ENCODE measurements around the gene RAPGEF5. TPM values are rescaled to one million over a fixed set of nuclear protein-coding genes. Genes with fewer than 3 reads are reported as not detected.

The RAPGEF5 gene
- total and polyA plus RNA-seq, 10 of the 15 experiments (the other 5 are each of a cell fraction or from before 2014, with no cell fraction given) = 0.38 to 4.0 (median 1.6) TPM; not detected in 1

- no peak overlapping the region for H3K4me3 ChIP-seq
- ChIA-PET POLR2A (no interaction called here), CTCF (interaction anchor here (1.0 to 1.6 kb wide), 4 partner anchors 11 to 384 kb away, joined by 3 to 6 read pairs (median 4); no protein-coding TSS in a partner anchor), SMC1A (ENCODE audit: uncharacterized antibody, unreplicated experiment) (interaction anchor here (1.1 to 1.6 kb wide), 3 partner anchors 151 to 377 kb away, joined by 3 read pairs; no protein-coding TSS in a partner anchor), RAD21 (ENCODE audit: unreplicated experiment) (no interaction called here)
- no peak overlapping the region for H3K9ac ChIP-seq (ENCODE audit: control insufficient read depth, insufficient read depth, low read length)
- no peak for DNase-seq (ENCODE audit: low read depth, low spot score)
- BruUV-seq (replicated peaks) = no TSS peak
- ATAC-seq = no peak
- TF ChIP-seq NBN (IDR thresholded peaks at IDR 0.05) (no peak), SIN3A (IDR thresholded peaks at IDR 0.05; ENCODE audit: low read depth, low read length) (no peak)
- H3K4me1 ChIP-seq (ENCODE audit: control insufficient read depth, insufficient read depth, low read length) = no peaks in the 10 kb centered on the region
- peaks cover 0 to 2% of the 10 kb centered on the region in 2 experiments; a peak in 1 of 4 replicates for H3K27me3 ChIP-seq (replicated peaks in 1 of 2; ENCODE audit: control insufficient read depth in 2 of 2, insufficient read depth in 2 of 2, low read length in 1 of 2)
- in situ Hi-C loops (cut with MboI) (loop anchor here (5.0 to 25.0 kb wide), 2 partner anchors 382 to 632 kb away; partner anchors contain the start of gene IL6), intact Hi-C loops (cut with micrococcal nuclease; ENCODE audit: unreplicated experiment) (no loop called here)
- no peaks in the 10 kb centered on the region for H3K9me3 ChIP-seq (replicated peaks; ENCODE audit: control insufficient read depth, insufficient read depth, low read length)
- no peaks in the 10 kb centered on the region for H3K36me3 ChIP-seq (ENCODE audit: control insufficient read depth in 2 of 2, insufficient read depth in 2 of 2, low read length in 1 of 2)
- no peak overlapping the region for H3K27ac ChIP-seq (ENCODE audit: control insufficient read depth, insufficient read depth)
- WGBS (ENCODE audit: insufficient coverage, insufficient replicate concordance, low lambda C conversion rate, missing lambda C conversion rate) = 40% methylated on average over 7 of the region's 7 CpGs
- FAIRE-seq = no peak
- H4K20me1 ChIP-seq (ENCODE audit: control insufficient read depth, insufficient read depth) = no peaks in the 10 kb centered on the region
- no peak overlapping the region for H3K4me2 ChIP-seq (ENCODE audit: control insufficient read depth, insufficient read depth)
- H3K79me2 ChIP-seq (ENCODE audit: control insufficient read depth, insufficient read depth, low read length) = no peaks in the 10 kb centered on the region
- H2AFZ ChIP-seq (ENCODE audit: control insufficient read depth, low read depth, low read length) = no peak overlapping the region
Observed at GRCh38 chr7:22105550-22105949, 251.4 kb downstream of the RAPGEF5 start.

DNA sequence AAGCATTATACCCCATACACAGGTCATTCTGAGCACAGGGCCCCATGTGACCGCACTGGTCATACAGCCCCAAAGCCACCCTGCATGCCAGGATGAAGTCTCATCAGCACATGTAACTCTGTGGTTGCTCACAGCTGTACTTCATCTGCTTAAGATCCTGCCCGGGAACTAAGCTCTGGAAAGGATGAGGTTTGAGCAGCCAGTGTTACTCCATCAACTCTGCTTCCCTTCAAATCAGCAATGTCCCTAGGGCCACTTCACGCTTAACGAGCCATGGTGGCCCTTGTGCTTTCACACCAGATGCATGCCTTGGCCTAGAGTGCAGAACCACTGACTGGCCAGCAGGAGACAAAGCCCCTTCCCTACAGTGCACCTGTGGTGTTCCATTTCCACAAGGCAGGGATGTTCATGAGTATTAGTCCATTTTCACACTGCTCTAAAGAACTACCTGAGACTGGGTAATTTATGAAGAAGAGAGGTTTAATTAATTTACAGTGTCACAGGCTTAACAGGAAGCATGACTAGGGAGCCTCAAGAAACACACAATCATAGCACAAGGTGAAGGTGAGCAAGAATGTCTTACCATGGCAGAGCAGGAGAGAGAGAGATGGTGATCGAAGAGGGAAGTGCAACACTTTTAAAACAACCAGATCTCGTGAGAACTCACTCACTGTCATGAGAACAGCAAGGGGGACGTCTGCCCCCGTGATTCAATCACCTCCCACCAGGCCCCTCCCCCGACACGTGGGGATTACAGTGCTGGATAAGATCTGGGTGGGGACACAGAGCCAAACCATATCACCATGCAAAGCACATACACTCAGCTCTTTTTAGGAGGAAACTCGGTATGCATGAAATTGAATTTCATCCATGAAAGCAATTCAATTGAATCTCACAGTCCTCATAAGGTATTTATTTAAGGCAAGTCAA lies 262.3 kb downstream of the RAPGEF5 start:
- WGBS (ENCODE audit: insufficient coverage, insufficient replicate concordance, low lambda C conversion rate, missing lambda C conversion rate) = 16% methylated on average over 11 of the region's 11 CpGs
- POLR2A ChIA-PET = no interaction called here
- no peaks in the 10 kb centered on the region; a peak in 1 of 4 replicates for H3K27me3 ChIP-seq (replicated peaks in 1 of 2; ENCODE audit: control insufficient read depth in 2 of 2, insufficient read depth in 2 of 2, low read length in 1 of 2)
- peak in 2 of 3 experiments; percentile 25 to 29; a peak in 2 of 6 replicates for TF ChIP-seq CTCF (IDR thresholded peaks at IDR 0.05 in 2 of 3, conservative IDR thresholded peaks at IDR 0.05 in 1 of 3; ENCODE audit: control insufficient read depth in 2 of 3, extremely low read depth in 1 of 3, insufficient read depth in 1 of 3, low read depth in 3 of 3, low read length in 3 of 3)
- TF ChIP-seq STAT1 (conservative IDR thresholded peaks at IDR 0.05) = no peak
- in situ Hi-C loops (cut with MboI) (no loop called here), intact Hi-C loops (cut with micrococcal nuclease; ENCODE audit: unreplicated experiment) (no loop called here)
- H3K4me1 ChIP-seq (ENCODE audit: control insufficient read depth, insufficient read depth, low read length) = no peaks in the 10 kb centered on the region
- no peak for FAIRE-seq
- H3K9me3 ChIP-seq (replicated peaks; ENCODE audit: control insufficient read depth, insufficient read depth, low read length) = no peaks in the 10 kb centered on the region
- BruUV-seq (replicated peaks) = no TSS peak
- SMC1A ChIA-PET (ENCODE audit: uncharacterized antibody, unreplicated experiment) = interaction anchor here (1.0 to 1.5 kb wide), 2 partner anchors 9 to 15 kb away, joined by 4 read pairs; no protein-coding TSS in a partner anchor
- no peak overlapping the region for H3K4me3 ChIP-seq
- CTCF ChIA-PET = interaction anchor here (0.6 to 7.5 kb wide), 4 partner anchors 11 to 406 kb away, joined by 3 to 41 read pairs (median 4); no protein-coding TSS in a partner anchor
- peak; percentile 68 for ATAC-seq
- no peak overlapping the region for H3K9ac ChIP-seq (ENCODE audit: control insufficient read depth, insufficient read depth, low read length)
- RAD21 ChIA-PET (ENCODE audit: unreplicated experiment) = interaction anchor here (0.7 kb wide), 1 partner anchor 9 kb away, joined by 3 read pairs; no protein-coding TSS in a partner anchor
- DNase-seq (ENCODE audit: low read depth, low spot score) = no peak
- H3K36me3 ChIP-seq (ENCODE audit: control insufficient read depth in 2 of 2, insufficient read depth in 2 of 2, low read length in 1 of 2) = no peaks in the 10 kb centered on the region
- no peak overlapping the region for H2AFZ ChIP-seq (ENCODE audit: control insufficient read depth, low read depth, low read length)
- H3K79me2 ChIP-seq (ENCODE audit: control insufficient read depth, insufficient read depth, low read length) = no peaks in the 10 kb centered on the region
- no peaks in the 10 kb centered on the region for H4K20me1 ChIP-seq (ENCODE audit: control insufficient read depth, insufficient read depth)
- no peak overlapping the region for H3K4me2 ChIP-seq (ENCODE audit: control insufficient read depth, insufficient read depth)
- no peak overlapping the region for H3K27ac ChIP-seq (ENCODE audit: control insufficient read depth, insufficient read depth)

Data from GM12878 (cell line).